GM19463 (cell line): ENCODE measurements around the gene OR2V1.
A peak's percentile ranks its signal among the peaks of the same experiment; 100 is the strongest.
"Not testable (repeated sequence)": the region's sequence is repeated elsewhere in the genome, so short reads cannot be mapped to it uniquely, and the experiment has no call there.

Experiments
- ATAC-seq: cut with Tn5 transposase; IDR thresholded peaks from one replicate; pipeline ENCODE4 v1.9.1; 2021; ENCODE audit warnings: mild to moderate bottlenecking, moderate library complexity; ENCODE audit not compliant: unreplicated experiment

OR2V1 gene

DNA sequence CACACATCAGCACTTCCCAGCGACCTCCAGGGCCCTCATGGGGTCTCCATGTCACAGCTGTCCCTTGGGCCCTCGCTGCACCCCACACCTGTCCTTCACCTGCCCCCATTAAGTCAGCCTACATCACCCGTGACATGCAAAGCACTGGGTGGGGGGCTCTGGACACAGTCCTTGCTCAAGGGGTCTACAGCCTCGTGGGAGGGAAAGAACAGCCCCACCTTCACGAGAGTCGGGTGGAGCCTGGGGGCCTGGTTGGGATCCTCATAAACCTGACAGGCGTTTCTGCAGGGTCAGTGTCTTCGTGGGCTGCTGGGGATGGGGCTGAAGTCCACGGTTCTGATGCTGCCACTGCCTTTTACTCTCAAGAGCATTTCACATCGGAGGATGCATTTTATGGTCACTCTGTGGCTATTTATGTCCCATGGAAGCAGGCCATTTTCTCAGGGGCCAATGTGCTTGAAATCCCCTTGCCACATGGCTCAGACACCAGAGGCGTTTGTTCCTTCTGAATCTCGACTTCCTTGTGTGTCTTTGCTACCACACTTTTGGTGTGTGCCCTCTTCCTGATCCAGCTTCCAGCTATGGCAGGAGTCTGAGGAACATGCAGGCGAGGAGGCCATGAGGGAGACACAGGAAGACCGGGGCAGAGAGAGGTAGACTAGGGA lies at the start of gene OR2V1:
Gene OR2V1 (minus strand): TSS at position 338 of the 665 bp plus-strand sequence. CDS start 5,865 bp downstream, outside the sequence.
- no peak for ATAC-seq

DNA sequence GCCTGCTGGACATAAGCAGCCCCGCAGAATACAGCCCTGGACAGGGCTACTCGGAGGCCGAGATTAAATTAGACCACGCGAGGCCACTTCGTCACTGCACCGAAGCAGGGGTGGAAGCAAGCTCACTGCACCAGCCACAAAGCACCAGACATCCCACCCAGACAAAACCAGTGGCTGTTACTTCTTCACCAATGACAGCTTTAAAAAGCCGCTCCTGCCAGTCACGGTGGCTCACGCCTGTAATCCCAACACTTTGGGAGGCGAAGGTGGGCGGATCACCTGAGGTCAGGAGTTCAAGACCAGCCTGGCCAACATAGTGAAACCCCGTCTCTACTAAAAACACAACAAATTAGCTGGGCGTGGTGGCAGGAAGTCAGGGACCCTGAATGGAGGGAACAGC lies 46.6 kb upstream of the OR2V1 start:
- ATAC-seq, result not testable (repeated sequence)

DNA sequence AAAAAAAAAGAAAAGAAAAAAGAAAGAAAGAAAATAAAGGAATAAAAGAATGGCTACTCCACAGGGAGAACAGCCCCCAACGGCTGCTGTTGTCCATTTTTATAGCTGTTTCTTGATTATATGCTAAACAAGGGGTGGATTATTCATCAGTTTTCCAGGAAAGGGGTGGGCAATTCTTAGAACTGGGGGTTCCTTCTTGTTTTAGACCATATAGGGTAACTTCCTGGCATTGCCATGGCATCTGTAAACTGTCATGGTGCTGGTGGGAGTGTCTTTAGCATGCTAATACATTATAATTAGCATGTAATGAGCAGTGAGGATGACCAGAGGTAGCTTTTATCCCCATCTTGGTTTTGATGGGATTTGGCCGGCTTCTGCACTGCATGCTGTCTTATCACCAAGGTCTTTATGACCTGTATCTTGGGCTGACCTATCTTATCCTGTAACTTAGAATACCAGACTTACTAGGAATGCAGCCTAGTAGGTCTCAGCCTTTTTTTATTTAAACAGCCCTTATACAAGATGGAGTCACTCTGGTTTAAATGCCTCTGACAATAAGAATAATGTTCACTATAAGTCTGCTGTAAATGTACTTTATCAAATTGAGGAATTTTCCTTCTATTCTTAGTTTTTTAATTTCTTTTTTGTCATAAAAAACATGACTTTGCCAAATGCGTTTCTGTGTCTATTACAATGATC lies 45.4 kb upstream of the OR2V1 start:
- ATAC-seq, result no peak

DNA sequence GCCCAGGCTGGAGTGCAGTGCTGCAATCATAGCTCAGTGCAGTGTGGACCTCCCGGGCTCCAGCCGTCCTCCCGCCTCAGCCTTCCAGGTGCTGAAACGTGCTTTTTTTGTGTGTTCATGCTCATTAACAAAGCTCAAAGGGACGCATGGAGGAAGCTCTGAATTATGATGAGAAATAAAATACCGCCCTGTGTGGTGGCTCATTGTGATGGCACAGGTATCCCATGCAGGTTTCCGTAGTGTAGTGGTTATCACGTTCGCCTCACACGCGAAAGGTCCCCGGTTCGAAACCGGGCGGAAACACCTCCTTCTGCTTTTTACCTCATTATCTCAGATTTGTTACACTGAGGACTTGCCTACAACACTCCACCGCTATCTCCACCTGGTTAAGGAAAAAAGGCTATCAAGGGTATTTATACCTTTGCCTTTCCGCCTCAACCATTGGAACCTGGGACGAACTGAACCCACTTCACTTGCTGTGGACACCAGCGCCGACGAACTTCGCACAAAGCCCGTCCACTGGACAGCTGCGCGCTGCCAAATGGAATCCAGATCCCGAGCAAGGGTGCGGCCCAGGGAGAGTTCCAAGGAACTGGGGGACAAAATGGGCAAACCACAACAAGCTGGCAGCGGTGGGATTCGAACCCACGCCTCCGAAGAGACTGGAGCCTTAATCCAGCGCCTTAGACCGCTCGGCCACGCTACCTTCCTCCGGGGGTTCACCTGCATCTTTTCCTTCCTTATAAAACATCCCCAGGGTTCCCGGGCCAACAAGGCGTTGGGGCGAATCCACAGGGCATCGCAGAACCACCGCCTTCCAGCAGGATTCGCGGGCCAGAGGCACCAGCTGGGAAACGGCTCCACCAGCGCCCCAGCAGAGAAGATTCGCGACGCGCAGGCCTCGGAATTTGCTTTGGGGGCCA lies 42.7 kb upstream of the OR2V1 start:
- peak; percentile 54 for ATAC-seq

DNA sequence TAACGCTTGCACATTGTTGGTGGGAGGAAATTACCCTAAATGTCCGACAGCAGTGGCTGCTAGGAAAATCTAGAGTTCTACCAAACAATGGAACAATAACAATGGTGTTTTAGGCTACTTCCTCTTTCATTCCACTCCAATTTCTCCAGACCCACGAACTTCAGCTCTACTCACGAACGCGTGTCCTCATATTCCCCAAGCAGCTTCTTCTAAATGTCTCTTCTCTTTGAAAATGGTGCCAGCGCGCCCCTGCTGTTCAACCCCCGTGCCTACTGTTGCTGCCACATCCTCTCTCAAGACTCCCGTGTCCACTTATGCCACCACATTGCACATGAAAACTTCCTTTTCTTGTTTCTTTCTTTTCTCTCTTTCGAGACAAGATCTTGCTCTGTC lies 42.1 kb upstream of the OR2V1 start:
- ATAC-seq, result peak; percentile 27

DNA sequence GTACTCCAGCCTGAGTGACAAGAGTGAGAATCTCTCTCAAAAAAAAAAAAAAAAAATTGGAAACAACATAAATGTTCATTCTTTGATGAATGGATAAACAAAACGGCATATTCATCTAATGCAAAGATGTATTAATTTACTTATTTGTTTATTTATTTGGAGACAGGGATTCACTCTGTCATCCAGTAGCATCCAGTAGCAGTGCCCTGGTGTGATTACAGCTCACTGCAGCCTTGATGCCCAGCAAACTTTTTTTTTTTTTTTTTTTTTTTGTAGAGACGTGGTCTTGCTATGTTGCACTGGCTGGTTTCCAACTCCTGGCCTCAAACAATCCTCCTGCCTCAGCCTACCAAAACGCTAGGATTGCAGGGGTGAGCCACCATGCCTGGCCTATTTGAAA lies 40.8 kb upstream of the OR2V1 start:
- no peak for ATAC-seq

DNA sequence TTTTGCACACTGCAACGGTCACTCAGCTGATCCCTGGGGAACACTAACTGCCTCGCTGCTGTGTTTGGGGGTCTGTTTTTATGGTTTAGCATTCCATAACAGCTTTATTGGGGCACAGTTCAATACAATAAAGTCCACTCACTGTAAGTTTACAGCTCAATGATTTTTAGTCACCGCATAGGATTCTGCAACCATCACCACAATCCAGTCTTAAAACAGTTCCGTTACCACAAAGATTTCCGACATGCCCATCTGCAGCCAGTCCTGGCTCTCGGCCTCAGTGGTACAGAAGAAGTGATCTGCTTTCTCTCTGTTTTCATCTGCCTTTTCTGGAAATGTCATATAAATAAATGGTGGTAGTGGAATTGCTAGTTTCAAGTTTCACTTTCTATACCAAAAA lies 40.0 kb upstream of the OR2V1 start:
- no peak for ATAC-seq

- no peak for ATAC-seq
These were observed 39.4 kb upstream of the OR2V1 start for GRCh38 chr5:181170237-181170825.

- ATAC-seq, result not testable (repeated sequence)
These were observed 38.7 kb upstream of the OR2V1 start for GRCh38 chr5:181169459-181170236.

- ATAC-seq, result no peak
These were observed 37.7 kb upstream of the OR2V1 start for GRCh38 chr5:181168595-181169118.

GRCh38 chr5:181167814-181168488 lies 37.0 kb upstream of the OR2V1 start:
- no peak for ATAC-seq

DNA sequence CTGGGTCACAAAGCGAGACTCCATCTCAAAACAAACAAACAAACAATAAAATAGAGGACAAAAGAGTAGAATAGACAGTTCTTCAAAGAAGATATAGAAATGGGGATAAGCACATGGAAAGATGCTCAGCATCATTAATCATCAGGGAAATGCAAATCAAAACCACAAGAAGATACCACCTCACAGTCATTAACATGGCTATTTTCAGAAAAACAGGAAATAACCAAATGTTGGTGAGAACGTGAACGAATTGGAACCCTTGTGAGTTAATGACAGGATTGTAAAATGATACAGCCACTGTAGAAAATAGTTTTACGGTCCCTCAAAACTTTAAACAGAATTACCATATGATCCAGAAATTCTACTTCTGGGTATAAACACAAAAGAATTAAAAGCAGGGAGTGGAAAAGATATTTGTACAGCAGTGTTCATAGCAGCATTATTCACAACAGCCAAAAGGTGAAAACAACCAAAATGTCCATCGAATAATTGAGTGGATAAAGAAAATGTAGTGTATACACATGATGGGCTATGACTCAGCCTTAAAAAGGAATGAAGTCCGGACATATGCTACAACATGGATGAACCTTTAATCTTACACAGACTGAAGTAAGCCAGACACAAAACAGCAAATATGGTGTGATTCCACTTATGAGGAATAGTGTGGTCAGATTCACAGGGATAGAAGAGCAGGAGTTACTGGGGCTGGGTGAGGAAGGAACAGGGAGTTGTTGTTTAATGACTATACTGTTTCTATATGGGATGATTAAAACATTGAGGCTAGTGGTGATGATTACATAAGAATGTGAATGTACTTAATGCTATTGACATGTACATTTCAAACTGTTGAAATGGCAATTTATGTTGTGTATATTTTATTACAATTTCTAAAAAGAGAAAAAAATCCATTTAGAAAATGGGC lies 36.1 kb upstream of the OR2V1 start:
- no peak for ATAC-seq

GRCh38 chr5:181164076-181164952 lies 33.3 kb upstream of the OR2V1 start:
- ATAC-seq, result no peak

GRCh38 chr5:181163487-181164075 lies 32.6 kb upstream of the OR2V1 start:
- ATAC-seq, result no peak

GRCh38 chr5:181161534-181162175 lies 30.7 kb upstream of the OR2V1 start:
- no peak for ATAC-seq

GRCh38 chr5:181160755-181161533 lies 30.0 kb upstream of the OR2V1 start:
- not testable (repeated sequence) for ATAC-seq
